GM13976 (cell line): Measurements from ENCODE around the gene HECW1.

ENCODE experiments used
- DNase-seq: peaks from one replicate; pipeline ENCODE4 v3.0.0; 2012; ENCODE audit warnings: low spot score
- CTCF ChIP-seq: IDR thresholded peaks from 2 replicates; pipeline ENCODE4 v1.5.1; 2012; ENCODE audit warnings: borderline replicate concordance, mild to moderate bottlenecking; ENCODE audit not compliant: insufficient read depth; ENCODE audit errors: extremely low read depth, missing control alignments, control extremely low read depth
- in situ Hi-C: fragments of 300-500 bp; cut with MboI; formaldehyde crosslinking; loops from one replicate; pipeline ENCODE4 v1.12.0; 2022; ENCODE audit warnings: low sequenced_read_pairs, mixed read lengths, inconsistent platforms; ENCODE audit not compliant: unreplicated experiment

HECW1 gene

DNA sequence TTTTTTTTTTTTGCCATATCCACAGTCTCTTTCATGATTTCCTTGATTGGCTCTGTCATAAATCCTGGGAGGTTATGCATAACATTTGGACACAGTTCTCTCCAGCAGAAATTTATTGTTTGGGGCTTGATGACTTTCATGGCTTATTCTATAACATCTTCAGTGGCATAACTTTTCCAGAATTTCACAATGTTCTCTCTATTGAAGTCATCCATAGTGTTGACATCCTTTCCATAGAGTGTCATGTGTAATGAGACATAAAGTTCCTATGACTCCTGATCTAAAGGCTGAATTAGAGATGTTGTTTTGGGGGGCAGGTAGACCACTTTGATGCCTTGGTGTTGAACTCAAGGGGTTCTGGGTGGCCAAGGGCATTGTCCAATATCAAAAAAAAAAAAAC, 433.8 kb downstream of the HECW1 start:
- no peak for TF ChIP-seq CTCF
- no peak for DNase-seq
- in situ Hi-C loops, result no loop called here

DNA sequence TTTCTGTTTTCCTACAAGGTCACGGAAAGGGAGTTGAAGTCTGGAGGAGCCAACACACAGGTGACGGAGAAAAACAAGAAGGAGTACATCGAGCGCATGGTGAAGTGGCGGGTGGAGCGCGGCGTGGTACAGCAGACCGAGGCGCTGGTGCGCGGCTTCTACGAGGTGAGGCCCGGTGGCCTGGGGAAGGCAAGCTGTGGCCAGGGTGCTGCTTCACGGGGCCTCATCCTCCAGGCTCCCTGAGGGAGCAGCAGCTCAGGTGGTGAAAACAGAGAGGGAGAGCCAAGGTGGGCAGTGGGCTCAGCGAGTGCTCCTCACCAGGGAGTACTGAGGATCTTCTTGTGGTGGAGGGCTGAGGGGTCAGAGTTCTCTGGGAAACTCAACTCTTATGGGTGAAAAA, 438.0 kb downstream of the HECW1 start:
- in situ Hi-C loops, result no loop called here
- TF ChIP-seq CTCF, result no peak
- DNase-seq, result no peak

- TF ChIP-seq CTCF, result no peak
- no peak for DNase-seq
- in situ Hi-C loops, result no loop called here
These were observed 439.7 kb downstream of the HECW1 start for GRCh38 chr7:43552122-43552521.

DNA sequence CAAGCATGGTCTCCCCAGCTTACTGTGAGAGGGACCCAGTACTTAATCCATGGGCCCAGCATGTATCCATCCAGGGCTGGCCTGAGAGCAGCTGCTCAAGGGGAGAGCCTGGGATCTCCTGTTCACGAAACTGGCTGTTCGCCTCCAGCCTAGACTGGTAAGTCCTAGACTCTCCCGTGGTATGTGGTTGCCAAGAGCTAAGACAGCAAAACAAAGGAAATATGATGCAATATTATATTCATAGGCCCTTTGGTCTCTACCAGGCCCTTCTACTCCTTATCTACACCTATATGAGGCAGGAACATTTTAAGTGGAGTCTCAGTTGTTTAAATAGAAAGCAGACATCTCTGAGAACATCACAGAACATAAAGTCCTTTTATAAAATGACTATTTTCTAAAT, 441.6 kb downstream of the HECW1 start:
- in situ Hi-C loops, result no loop called here
- TF ChIP-seq CTCF, result no peak
- no peak for DNase-seq

DNA sequence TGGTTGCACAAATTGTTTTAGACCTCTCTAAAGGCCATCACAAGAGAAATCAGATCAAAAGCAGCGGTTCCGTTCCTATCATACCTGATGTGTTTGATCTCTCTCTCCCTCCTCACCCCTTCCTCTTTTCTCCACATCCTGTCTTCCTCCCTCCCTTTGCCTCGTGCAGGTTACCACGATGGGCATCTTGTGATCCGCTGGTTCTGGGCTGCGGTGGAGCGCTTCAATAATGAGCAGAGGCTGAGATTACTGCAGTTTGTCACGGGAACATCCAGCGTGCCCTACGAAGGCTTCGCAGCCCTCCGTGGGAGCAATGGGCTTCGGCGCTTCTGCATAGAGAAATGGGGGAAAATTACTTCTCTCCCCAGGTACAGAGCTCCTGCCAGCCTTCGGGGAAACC, 442.0 kb downstream of the HECW1 start:
- no peak for DNase-seq
- in situ Hi-C loops, result no loop called here
- no peak for TF ChIP-seq CTCF

GRCh38 chr7:43557831-43558495, 445.5 kb downstream of the HECW1 start:
- DNase-seq, result no peak
- in situ Hi-C loops, result no loop called here
- TF ChIP-seq CTCF, result no peak
